GM12801 (cell line): ENCODE measurements around the gene NOP9.

Source experiments
- TF ChIP-seq, protein P1 (sequence below): IDR thresholded peaks from one replicate; pipeline ENCODE4 v1.5.1; 2011; ENCODE audit warnings: control low read depth; ENCODE audit not compliant: insufficient read length; ENCODE audit errors: extremely low read depth

Gene NOP9

DNA sequence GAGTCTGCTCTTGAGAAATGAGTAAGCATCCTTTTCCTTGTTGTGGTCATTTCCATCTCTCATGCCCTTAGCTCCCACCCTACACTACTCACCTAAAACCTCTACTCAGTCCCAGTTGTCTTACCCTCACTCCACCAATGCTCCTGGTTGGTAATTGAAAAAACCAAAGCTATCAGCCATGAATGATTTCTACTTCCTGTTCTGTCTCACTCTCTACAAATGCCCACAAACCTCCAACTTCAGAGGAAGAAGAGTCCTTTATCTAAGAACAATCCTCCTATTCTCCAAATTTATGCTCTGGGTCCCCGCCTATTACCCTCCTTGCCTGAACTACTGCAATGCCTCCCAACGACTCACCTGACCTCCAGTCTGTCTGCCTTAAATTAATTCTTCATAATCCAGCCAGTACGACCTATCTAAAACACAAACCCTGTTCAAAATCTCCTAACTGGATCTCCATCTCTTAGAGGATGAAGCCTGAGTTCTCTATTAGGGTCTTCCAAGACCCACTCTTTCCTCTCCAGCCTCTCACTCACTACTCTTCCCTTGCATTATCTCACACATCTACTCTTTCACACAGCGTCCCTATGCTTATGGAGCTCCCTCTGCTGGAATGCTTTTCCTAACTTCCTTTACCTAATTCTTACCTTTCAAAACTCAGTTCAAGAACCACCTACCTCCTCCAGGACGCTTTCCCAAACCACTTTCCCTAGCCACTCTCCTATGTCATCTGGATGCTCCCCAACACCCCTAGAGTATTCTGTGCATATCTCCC, 2.3 kb upstream of the NOP9 start:
- TF ChIP-seq, protein P1, sequence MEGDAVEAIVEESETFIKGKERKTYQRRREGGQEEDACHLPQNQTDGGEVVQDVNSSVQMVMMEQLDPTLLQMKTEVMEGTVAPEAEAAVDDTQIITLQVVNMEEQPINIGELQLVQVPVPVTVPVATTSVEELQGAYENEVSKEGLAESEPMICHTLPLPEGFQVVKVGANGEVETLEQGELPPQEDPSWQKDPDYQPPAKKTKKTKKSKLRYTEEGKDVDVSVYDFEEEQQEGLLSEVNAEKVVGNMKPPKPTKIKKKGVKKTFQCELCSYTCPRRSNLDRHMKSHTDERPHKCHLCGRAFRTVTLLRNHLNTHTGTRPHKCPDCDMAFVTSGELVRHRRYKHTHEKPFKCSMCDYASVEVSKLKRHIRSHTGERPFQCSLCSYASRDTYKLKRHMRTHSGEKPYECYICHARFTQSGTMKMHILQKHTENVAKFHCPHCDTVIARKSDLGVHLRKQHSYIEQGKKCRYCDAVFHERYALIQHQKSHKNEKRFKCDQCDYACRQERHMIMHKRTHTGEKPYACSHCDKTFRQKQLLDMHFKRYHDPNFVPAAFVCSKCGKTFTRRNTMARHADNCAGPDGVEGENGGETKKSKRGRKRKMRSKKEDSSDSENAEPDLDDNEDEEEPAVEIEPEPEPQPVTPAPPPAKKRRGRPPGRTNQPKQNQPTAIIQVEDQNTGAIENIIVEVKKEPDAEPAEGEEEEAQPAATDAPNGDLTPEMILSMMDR, result no peak

DNA sequence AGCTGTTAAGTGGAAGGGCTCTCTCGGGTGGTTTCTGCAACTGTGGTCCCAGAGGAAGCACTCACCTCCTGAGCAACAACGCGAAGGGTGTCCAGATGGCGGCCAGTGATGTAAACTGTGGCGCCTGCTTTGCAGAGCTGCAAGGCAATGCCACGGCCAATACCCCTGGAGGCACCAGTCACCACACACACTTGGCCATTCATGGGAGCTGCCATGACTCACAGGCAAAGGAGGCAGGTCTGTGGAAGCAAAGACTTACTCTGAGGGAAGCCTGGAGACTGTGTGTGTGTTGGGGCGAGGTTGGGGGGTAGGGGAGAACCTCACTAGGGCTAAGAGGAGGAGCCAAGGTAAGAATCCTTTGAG, 777 bp upstream of the NOP9 start:
- TF ChIP-seq, protein P1, result no peak

DNA sequence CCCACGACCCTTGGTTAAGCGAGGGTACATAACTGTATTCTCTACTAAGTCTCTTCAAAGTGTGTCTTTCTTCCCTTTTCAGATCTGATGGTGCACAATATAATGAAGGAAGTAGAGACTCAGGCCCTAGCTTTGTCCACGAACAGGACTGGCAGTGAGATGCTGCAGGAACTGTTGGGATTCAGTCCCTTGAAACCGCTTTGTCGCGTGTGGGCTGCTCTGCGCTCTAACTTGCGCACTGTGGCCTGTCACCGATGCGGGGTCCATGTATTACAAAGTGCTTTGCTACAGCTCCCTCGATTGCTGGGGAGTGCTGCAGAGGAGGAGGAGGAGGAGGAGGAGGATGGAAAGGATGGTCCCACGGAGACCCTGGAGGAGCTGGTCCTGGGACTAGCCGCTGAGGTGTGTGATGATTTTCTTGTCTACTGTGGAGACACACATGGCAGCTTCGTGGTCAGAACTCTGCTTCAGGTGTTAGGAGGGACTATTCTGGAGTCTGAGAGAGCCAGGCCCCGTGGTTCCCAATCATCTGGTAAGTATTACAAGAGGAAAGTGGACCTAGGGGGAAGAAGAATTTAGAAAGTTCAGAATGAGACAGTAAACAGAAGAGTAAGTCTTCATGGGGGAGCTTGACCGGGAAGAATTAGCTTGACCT, 803 bp downstream of the NOP9 start:
- TF ChIP-seq, protein P1, result no peak

DNA sequence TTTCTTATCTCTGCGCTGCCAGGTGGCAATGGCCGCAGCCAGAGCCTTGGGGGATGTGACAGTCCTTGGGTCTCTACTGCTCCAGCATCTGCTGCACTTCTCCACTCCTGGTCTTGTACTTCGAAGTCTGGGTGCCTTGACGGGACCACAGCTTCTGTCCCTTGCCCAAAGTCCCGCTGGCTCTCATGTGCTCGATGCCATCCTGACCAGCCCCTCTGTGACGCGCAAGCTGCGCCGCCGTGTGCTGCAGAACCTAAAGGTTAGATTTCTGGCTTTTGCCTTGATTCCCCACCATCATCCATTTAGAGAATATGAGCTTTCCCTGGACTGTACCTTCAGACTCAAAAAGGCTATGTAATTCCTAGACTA, 4.4 kb downstream of the NOP9 start:
- TF ChIP-seq, protein P1, result no peak

DNA sequence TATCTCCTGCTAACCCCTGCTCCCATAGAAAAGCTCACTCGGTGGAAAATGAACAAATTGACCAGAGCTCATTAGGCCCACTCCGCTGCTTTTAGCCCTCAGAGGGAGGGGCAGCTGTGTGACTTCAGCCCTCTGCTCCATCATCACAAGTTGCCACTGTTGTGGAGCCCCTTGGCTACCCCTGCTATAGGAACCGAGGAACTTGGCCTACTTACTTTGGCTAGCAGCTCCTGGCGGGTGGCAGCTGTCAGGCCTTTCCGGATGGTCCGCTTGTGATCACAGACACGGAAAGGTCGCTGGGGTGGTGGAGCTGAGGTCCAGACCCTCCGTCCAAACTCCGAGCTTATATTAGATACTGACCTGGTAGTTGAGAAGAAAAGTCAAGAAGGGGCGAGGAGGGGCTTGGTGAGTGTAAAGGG, 7.5 kb downstream of the NOP9 start:
- TF ChIP-seq, protein P1, result no peak

DNA sequence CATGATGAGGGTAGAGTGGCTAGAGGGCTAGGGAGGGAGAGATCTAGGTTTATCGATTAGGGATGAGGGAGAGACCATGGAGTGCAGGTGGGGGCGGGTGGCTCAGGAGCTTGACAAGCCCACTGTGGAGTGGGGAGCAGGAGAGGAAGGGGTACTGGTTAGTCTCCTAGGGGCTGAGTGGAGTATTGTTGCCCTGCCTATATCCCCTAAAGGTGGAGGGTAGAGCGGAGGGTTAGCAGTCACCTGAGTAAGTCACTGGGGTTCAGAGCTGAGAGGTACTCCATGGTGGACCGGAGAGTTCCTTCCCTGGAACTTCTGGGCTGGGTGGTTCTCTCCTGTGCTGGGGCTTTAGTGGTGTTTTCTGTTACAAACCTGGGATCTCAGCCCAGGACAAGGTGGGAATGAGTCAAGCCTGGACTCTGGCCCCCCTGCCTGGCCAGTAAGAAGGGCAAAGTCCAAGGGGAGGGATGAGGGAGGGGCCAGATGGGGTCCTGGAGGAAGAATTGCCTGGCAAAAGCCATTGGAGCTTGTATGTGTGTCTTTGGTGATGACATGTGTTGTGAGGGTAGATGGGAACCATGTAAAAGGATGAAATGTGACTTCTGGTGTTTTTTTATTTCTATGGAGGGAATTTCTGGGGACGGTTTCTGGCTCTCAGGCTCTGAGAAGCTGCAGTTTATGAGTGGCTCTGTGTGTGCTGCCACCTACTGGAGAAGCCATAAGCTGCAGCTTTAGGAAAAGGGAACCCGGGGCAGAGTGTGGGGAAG, 8.1 kb downstream of the NOP9 start, which contains the start of gene CIDEB:
CIDEB (minus strand) TSS at position 403 of the 767 bp plus-strand sequence; CDS start at position 284, 119 bp downstream.
- TF ChIP-seq, protein P1, result no peak
